ENCODE results near the gene AHI1. TPM values are rescaled to one million over a fixed set of nuclear protein-coding genes. Genes with fewer than 3 reads are reported as not detected.

The AHI1 gene
- total RNA-seq, 1 donor from 2014 or later, result 5.6 TPM

- DNase-seq (ENCODE audit: low read depth in 2 of 2), result no peak
These were observed 192.7 kb downstream of the AHI1 start for GRCh38 chr6:135304883-135305282.

GRCh38 chr6:135301304-135301703 is 196.2 kb downstream of the AHI1 start:
- DNase-seq (ENCODE audit: low read depth in 2 of 2), result no peak

- no peak for DNase-seq (ENCODE audit: low read depth in 2 of 2)
These were observed 197.0 kb downstream of the AHI1 start for GRCh38 chr6:135300576-135300975.

- no peak for DNase-seq (ENCODE audit: low read depth in 2 of 2)
These were observed 198.3 kb downstream of the AHI1 start for GRCh38 chr6:135299256-135299655.

- no peak for DNase-seq (ENCODE audit: low read depth in 2 of 2)
These were observed 199.1 kb downstream of the AHI1 start for GRCh38 chr6:135298455-135298854.

GRCh38 chr6:135296715-135297114 is 200.8 kb downstream of the AHI1 start:
- DNase-seq (ENCODE audit: low read depth in 2 of 2), result no peak

GRCh38 chr6:135295085-135295484 is 202.5 kb downstream of the AHI1 start:
- DNase-seq (ENCODE audit: low read depth in 2 of 2), result no peak

GRCh38 chr6:135291288-135292076 is 206.1 kb downstream of the AHI1 start:
- DNase-seq (ENCODE audit: low read depth in 2 of 2), result peak in 1 of 2 donors; percentile 75

GRCh38 chr6:135289816-135290215 is 207.7 kb downstream of the AHI1 start:
- no peak for DNase-seq (ENCODE audit: low read depth in 2 of 2)

- no peak for DNase-seq (ENCODE audit: low read depth in 2 of 2)
These were observed 210.5 kb downstream of the AHI1 start for GRCh38 chr6:135286962-135287538.

- no peak for DNase-seq (ENCODE audit: low read depth in 2 of 2)
These were observed 212.4 kb downstream of the AHI1 start for GRCh38 chr6:135285165-135285564.

- no peak for DNase-seq (ENCODE audit: low read depth in 2 of 2)
These were observed 213.6 kb downstream of the AHI1 start for GRCh38 chr6:135283926-135284325.

- no peak for DNase-seq (ENCODE audit: low read depth in 2 of 2)
These were observed 215.1 kb downstream of the AHI1 start for GRCh38 chr6:135282395-135282794.

- DNase-seq (ENCODE audit: low read depth in 2 of 2), result no peak
These were observed 215.6 kb downstream of the AHI1 start for GRCh38 chr6:135281964-135282363.

GRCh38 chr6:135281227-135281626 is 216.3 kb downstream of the AHI1 start:
- no peak for DNase-seq (ENCODE audit: low read depth in 2 of 2)

- DNase-seq (ENCODE audit: low read depth in 2 of 2), result peak in 1 of 2 donors; percentile 32
These were observed 217.0 kb downstream of the AHI1 start for GRCh38 chr6:135280375-135281136.

GRCh38 chr6:135277422-135277821 is 220.1 kb downstream of the AHI1 start:
- no peak for DNase-seq (ENCODE audit: low read depth in 2 of 2)

GRCh38 chr6:135274561-135275293 is 222.8 kb downstream of the AHI1 start:
- DNase-seq (ENCODE audit: low read depth in 2 of 2), result no peak

- DNase-seq (ENCODE audit: low read depth in 2 of 2), result no peak
These were observed 225.9 kb downstream of the AHI1 start for GRCh38 chr6:135271626-135272025.

GRCh38 chr6:135270676-135271536 is 226.6 kb downstream of the AHI1 start:
- DNase-seq (ENCODE audit: low read depth in 2 of 2), result no peak

- no peak for DNase-seq (ENCODE audit: low read depth in 2 of 2)
These were observed 228.1 kb downstream of the AHI1 start for GRCh38 chr6:135269481-135269891.
